ENCODE measurements around the gene ASIC3. TPM values are rescaled to one million over a fixed set of nuclear protein-coding genes. Genes with fewer than 3 reads are reported as not detected.
"Not testable (repeated sequence)": the region's sequence is repeated elsewhere in the genome, so short reads cannot be mapped to it uniquely, and the experiment has no call there.

ASIC3 gene
- total RNA-seq, 1 donor from 2014 or later = 0.52 TPM

GRCh38 chr7:151014950-151015349 is 33.4 kb upstream of the ASIC3 start:
- ATAC-seq = peak; percentile 43

GRCh38 chr7:151015967-151016366 is 32.4 kb upstream of the ASIC3 start:
- no peak for ATAC-seq

DNA sequence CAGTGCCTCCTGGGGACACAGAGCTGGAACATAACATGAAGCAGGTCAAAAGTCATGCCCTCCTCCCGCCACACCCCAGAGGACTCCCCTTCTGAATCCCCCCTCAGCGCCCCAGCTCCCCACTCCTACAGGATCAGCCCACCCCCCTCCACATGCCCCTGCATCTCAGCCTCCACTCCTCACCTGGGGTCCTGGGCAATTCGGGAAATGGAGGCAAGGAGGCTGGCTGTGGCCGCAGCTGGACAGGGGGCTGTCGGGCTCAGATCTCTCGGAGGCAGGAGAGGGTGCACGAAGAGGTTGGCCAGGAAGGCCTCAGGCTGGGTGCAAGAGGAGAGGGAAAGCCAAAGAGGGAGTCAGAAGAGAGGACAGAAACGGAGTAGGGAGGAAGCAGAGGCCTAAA is 31.8 kb upstream of the ASIC3 start:
- no peak for ATAC-seq

DNA sequence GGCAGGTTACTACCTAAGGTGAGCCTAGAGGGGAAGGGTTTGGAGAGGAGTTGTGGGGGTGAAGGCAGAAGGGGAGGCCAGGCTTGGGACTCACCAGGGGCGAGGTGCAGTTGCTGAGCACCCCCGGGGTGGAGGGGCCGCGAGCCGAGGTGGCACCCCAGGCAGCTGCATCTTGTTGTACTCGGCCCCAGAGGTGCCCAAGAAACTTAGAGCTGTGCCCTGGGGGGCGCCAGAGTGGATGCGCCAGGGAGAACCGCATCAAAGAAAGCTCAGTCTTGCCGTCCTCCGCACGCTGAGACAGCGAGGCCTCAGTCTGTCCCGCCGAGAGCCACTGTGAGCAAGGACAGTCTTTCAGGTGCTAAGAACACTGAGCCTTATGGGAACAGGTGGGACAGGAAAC is 31.4 kb upstream of the ASIC3 start:
- no peak for ATAC-seq

- no peak for ATAC-seq
Observed at GRCh38 chr7:151017370-151017952, 30.9 kb upstream of the ASIC3 start.

GRCh38 chr7:151017953-151018420 is 30.3 kb upstream of the ASIC3 start:
- peak; percentile 53 for ATAC-seq

- peak; percentile 47 for ATAC-seq
Observed at GRCh38 chr7:151018421-151019129, 29.8 kb upstream of the ASIC3 start.

- no peak for ATAC-seq
Observed at GRCh38 chr7:151019130-151019447, 29.2 kb upstream of the ASIC3 start.

GRCh38 chr7:151020231-151020630 is 28.1 kb upstream of the ASIC3 start:
- no peak for ATAC-seq

GRCh38 chr7:151023232-151023631 is 25.1 kb upstream of the ASIC3 start:
- ATAC-seq = no peak

DNA sequence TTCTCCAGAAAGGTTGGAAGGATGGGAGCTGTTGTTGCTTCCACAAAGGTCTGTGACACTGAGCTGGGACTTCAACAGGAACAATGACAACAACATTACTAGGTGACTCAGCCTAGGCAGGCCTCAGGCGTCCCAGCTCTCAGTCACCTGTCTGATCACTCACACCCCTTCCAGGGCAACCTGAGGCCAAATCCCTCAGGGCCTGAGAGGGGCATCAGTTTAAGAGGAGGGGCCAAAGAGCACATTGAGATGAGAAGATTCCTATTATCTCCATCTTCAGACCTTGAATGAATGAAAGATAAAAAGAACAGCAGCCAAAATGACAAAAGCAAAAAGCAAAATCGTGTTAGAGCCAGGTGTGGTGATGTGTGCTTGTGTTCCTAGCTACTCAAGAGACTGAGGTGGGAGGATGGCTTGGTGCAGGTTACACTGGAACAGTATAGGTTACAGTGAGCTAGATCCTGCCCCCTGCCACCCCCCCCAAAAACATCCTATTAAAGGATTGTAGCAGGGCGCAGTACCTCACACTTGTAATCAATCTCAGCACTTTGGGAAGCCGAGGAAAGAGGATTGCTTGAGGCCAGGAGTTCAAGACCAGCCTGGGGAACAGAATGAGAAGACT is 23.8 kb upstream of the ASIC3 start, which contains the start of gene ATG9B:
Gene ATG9B, minus strand, starts transcription at position 60 of the 622 bp plus-strand sequence. CDS start 71 bp downstream, outside the sequence.
- ATAC-seq = peak; percentile 30

- peak; percentile 51 for ATAC-seq
Observed at GRCh38 chr7:151025924-151026671, 22.2 kb upstream of the ASIC3 start.

DNA sequence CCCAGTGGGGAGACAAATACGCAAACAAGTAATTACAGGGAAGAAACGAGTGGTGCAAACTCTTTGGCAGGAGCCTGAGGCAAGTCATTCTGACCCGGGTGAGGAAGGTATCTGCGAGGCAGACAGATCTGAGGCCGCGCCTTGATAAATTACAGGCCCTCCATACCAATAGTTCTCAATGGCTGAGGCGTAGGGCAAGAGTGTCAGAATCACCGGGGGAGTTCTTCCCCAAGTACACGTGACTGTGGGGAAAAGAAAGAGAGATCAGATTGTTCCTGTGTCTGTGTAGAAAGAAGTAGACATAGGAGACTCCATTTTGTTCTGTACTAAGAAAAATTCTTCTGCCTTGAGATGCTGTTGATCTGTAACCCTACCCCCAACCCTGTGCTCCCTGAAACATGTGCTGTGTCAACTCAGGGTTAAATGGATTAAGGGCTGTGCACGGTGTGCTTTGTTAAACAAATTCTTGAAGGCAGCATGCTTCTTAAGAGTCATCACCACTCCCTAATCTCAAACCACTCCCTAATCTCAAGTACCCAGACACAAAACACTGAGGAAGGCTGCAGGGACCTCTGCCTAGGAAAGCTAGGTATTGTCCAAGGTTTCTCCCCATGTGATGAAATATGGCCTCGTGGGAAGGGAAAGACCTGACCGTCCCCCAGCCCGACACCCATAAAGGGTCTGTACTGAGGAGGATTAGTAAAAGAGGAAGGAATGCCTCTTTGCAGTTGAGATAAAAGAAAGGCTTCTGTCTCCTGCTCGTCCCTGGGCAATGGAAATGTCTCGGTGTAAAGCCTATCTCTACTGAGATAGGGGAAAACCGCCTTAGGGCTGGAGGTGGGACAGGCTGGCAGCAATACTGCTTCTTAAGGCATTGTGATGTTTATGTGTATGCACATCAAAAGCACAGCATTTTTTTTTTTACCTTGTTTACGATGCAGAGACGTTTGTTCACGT is 21.3 kb upstream of the ASIC3 start:
- ATAC-seq = not testable (repeated sequence)

- peak; percentile 4 for ATAC-seq
Observed at GRCh38 chr7:151027728-151028130, 20.6 kb upstream of the ASIC3 start.

- ATAC-seq = peak; percentile 96
Observed at GRCh38 chr7:151028131-151028947, 20.0 kb upstream of the ASIC3 start, which contains the start of gene ABCB8. TSS of gene ABCB8 (plus strand) at chr7:151028450. CDS start at chr7:151028516, 66 bp downstream.

DNA sequence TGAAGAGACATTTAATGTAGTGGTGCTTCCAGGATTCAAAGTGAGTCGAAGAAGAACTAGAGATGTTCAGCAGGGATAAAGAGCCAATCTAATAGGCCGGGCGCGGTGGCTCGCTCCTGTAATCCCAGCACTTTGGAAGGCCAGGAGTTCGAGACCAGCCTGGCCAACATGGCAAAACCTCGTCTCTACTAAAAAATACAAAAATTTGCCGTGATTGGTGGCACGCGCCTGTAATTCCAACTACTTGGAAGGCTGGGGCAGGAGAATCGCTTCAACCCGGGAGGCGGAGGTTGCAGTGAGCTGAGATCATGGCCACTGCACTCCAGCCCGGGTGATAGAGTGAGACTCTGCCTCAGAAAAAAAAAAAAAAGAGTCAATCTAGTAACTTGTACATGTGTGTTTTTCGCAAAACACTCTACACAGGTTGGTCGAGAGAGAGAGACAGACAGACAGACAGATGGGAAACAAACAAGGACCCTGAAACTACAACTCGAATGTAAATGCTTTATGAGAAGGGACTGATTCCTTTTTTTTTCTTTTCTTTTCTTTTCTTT is 19.3 kb upstream of the ASIC3 start:
- no peak for ATAC-seq

- ATAC-seq = no peak
Observed at GRCh38 chr7:151031011-151031410, 17.3 kb upstream of the ASIC3 start.

DNA sequence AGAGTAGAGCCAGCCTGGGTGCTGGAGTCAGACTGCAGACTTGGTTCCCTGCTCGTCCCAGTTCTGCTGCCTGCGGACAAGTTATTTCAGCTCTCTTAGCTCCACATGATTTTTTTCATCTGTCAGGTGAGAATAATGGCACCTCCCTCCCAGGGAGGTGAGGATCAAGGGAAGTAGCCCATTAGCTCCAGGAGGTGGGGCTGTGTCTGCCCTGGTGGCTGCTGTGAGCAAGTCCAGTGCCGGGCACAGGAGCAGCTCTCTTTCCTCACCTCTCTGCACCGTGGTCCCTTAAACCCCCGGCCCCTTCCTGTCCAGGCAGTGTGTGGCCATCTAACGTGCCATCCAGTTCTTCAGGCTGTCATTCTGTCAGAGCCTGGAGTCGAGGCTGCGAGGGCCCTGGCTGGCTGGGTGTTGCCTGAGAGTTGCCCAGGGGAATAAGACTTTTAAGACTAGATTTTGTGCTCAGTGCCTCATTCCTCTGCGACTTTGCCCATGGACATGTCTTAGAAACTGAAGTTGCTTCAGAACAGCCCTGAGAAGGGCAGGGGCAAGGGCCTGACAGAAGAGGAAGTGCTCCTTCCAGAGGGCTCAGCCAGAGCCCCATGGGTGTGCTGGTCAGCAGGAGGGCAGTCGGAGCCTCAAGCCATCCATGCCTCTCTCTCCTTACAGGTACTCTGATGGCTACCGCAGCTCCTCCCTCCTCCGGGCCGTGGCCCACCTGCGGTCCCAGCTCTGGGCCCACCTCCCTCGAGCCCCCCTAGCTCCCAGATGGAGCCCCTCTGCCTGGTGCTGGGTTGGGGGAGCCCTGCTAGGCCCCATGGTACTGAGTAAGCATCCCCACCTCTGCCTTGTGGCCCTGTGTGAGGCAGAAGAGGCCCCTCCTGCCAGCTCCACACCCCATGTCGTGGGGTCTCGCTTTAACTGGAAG is 15.1 kb upstream of the ASIC3 start:
- ATAC-seq = no peak

DNA sequence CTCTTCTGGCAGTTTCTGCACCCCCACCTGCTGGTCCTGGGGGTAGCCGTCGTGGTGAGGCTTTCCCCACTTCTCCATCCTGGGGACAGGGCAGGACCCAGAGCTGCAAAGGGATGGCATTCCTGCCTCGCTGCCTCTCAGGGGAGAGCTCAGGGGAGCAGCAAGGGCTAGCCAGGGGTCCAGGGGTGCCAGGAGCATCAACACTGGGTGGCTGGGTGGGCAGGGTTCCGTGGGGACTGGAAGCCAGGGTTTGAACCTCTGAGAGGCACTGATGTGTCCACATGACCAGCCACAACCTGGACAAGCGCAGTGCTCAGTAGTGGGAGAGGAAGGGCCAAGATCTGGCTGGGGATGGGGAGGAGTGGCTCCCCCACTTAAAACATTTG is 14.5 kb upstream of the ASIC3 start:
- ATAC-seq = no peak
